HG02571 (cell line): ENCODE results near the gene PXN.
"Not testable (repeated sequence)": the region's sequence is repeated elsewhere in the genome, so short reads cannot be mapped to it uniquely, and the experiment has no call there.

Experiments used
- ATAC-seq: cut with Tn5 transposase; IDR thresholded peaks from one replicate; pipeline ENCODE4 v1.9.1; 2021; ENCODE audit warnings: mild to moderate bottlenecking, moderate library complexity; ENCODE audit not compliant: unreplicated experiment

Gene PXN

GRCh38 chr12:120262852-120263747 lies 2.4 kb downstream of the PXN start:
- no peak for ATAC-seq

- ATAC-seq, result no peak
Observed at GRCh38 chr12:120261951-120262851, 3.3 kb downstream of the PXN start.

- no peak for ATAC-seq
Observed at GRCh38 chr12:120260607-120261006, 4.9 kb downstream of the PXN start.

GRCh38 chr12:120259418-120260202 lies 5.9 kb downstream of the PXN start:
- ATAC-seq, result no peak

- ATAC-seq, result no peak
Observed at GRCh38 chr12:120258323-120258896, 7.1 kb downstream of the PXN start.

GRCh38 chr12:120257041-120257821 lies 8.3 kb downstream of the PXN start:
- ATAC-seq, result no peak

GRCh38 chr12:120254809-120255208 lies 10.7 kb downstream of the PXN start:
- ATAC-seq, result no peak

GRCh38 chr12:120253313-120253712 lies 12.2 kb downstream of the PXN start:
- ATAC-seq, result not testable (repeated sequence)

- ATAC-seq, result no peak
Observed at GRCh38 chr12:120252071-120252906, 13.2 kb downstream of the PXN start.

- not testable (repeated sequence) for ATAC-seq
Observed at GRCh38 chr12:120251364-120252070, 14.0 kb downstream of the PXN start.

- no peak for ATAC-seq
Observed at GRCh38 chr12:120249875-120250795, 15.4 kb downstream of the PXN start.

GRCh38 chr12:120249266-120249874 lies 16.2 kb downstream of the PXN start:
- no peak for ATAC-seq

GRCh38 chr12:120247621-120248030 lies 17.9 kb downstream of the PXN start:
- ATAC-seq, result no peak

GRCh38 chr12:120247183-120247582 lies 18.3 kb downstream of the PXN start:
- ATAC-seq, result no peak

- ATAC-seq, result not testable (repeated sequence)
Observed at GRCh38 chr12:120246705-120247104, 18.8 kb downstream of the PXN start.

- ATAC-seq, result no peak
Observed at GRCh38 chr12:120242971-120243699, 22.4 kb downstream of the PXN start.
